Lower leg skin (tissue), 4 donors: ENCODE measurements around the gene FAM170B. TPM values are rescaled to one million over a fixed set of nuclear protein-coding genes. Genes with fewer than 3 reads are reported as not detected.

ENCODE experiments used
- DNase-seq, 2 donors: peaks; one replicate each; pipeline ENCODE4 v3.0.0-alpha.2; 2019; ENCODE audit warnings: low spot score in 2 of 2
- H3K4me3 ChIP-seq: fragments of 200-600 bp; sonication (generic); 2 replicates; pipeline ENCODE4 v1.5.1; 2017; ENCODE audit warnings: mild to moderate bottlenecking, low read depth; ENCODE audit not compliant: poor library complexity, severe bottlenecking
- CTCF ChIP-seq, 3 donors: fragments of 450-650 bp; IDR thresholded peaks; one replicate each; pipeline ENCODE4 v1.5.1; 2016; ENCODE audit warnings: antibody characterized with exemption in 3 of 3, mild to moderate bottlenecking in 3 of 3, moderate library complexity in 2 of 3
- POLR2A ChIP-seq, 2 donors: fragments of 450-650 bp; IDR thresholded peaks; one replicate each; pipeline ENCODE4 v1.6.1; 2016 to 2017; ENCODE audit warnings: antibody characterized with exemption in 2 of 2, mild to moderate bottlenecking in 1 of 2, moderate library complexity in 1 of 2
- WGBS, 2 donors: methylation state at CpG; one replicate each; pipeline ENCODE4 v1.1.5; 2018; 5-methylcytosine and 5-hydroxymethylcytosine counted together
- intact Hi-C: fragments of 100-400 bp; cut with DNase I; formaldehyde crosslinking; loops from one replicate; pipeline ENCODE4 v1.15.0; 2023; ENCODE audit warnings: low total_unique reads
- total RNA-seq, 4 donors: library from RNA; depleted of rRNA; stranded (reverse); fragments of >200 nt; gene quantifications; one replicate each; pipeline ENCODE4 v1.1.0, GENCODE V29; 2016

FAM170B gene
- total RNA-seq, 4 donors from 2014 or later = not detected

GRCh38 chr10:49160110-49160509, 26.3 kb upstream of the FAM170B start:
- no peak for DNase-seq
- no peak overlapping the region for H3K4me3 ChIP-seq
- TF ChIP-seq CTCF (IDR thresholded peaks at IDR 0.05) = no peak
- TF ChIP-seq POLR2A (IDR thresholded peaks at IDR 0.05) = no peak
- 85 to 86% methylated on average over 5 of the region's 5 CpGs for WGBS, 2 donors
- intact Hi-C loops = loop anchor here (10.0 kb wide), 1 partner anchor 185 kb away; no protein-coding TSS in a partner anchor

- intact Hi-C loops = no loop called here
- no peak overlapping the region for H3K4me3 ChIP-seq
- no peak for DNase-seq
- TF ChIP-seq POLR2A (IDR thresholded peaks at IDR 0.05) (no peak), CTCF (IDR thresholded peaks at IDR 0.05) (no peak)
- 76 to 79% methylated on average over 3 of the region's 3 CpGs for WGBS, 2 donors
Observed at GRCh38 chr10:49158915-49159314, 25.1 kb upstream of the FAM170B start.

- 69 to 81% methylated on average over 7 of the region's 7 CpGs for WGBS, 2 donors
- no peak overlapping the region for H3K4me3 ChIP-seq
- intact Hi-C loops = no loop called here
- DNase-seq = peak in 1 of 2 donors; percentile 0
- TF ChIP-seq POLR2A (IDR thresholded peaks at IDR 0.05) = no peak
- TF ChIP-seq CTCF (IDR thresholded peaks at IDR 0.05) = no peak
Observed at GRCh38 chr10:49158404-49158803, 24.6 kb upstream of the FAM170B start.

GRCh38 chr10:49157229-49157628, 23.4 kb upstream of the FAM170B start:
- peak in 1 of 2 donors; percentile 43 for DNase-seq
- intact Hi-C loops = no loop called here
- 81 to 86% methylated on average over 3 of the region's 3 CpGs for WGBS, 2 donors
- no peak overlapping the region for H3K4me3 ChIP-seq
- TF ChIP-seq POLR2A (IDR thresholded peaks at IDR 0.05) (no peak), CTCF (IDR thresholded peaks at IDR 0.05) (no peak)

- no peak for DNase-seq
- no peak overlapping the region for H3K4me3 ChIP-seq
- no peak for TF ChIP-seq POLR2A (IDR thresholded peaks at IDR 0.05)
- no peak for TF ChIP-seq CTCF (IDR thresholded peaks at IDR 0.05)
- 90 to 94% methylated on average over 6 of the region's 6 CpGs for WGBS, 2 donors
- intact Hi-C loops = no loop called here
Observed at GRCh38 chr10:49154641-49155040, 20.8 kb upstream of the FAM170B start.

GRCh38 chr10:49153971-49154370, 20.1 kb upstream of the FAM170B start:
- DNase-seq = no peak
- 89 to 100% methylated on average over 1 of the region's 1 CpG for WGBS, 2 donors
- intact Hi-C loops = no loop called here
- TF ChIP-seq CTCF (IDR thresholded peaks at IDR 0.05) (no peak), POLR2A (IDR thresholded peaks at IDR 0.05) (no peak)
- H3K4me3 ChIP-seq = no peak overlapping the region
